Ovary (tissue), 3 donors: ENCODE measurements around the gene NYAP1.

Experiments
- CTCF ChIP-seq, 3 donors: fragments of 450-650 bp in 2 of 3; fragments of 200-600 bp in 1 of 3; IDR thresholded peaks; one replicate each; pipeline versions ENCODE4 v1.5.1 to v1.8.0; 2016 to 2022; ENCODE audit warnings: antibody characterized with exemption in 3 of 3, mild to moderate bottlenecking in 1 of 3
- EP300 ChIP-seq: sonication (generic); formaldehyde crosslinking; IDR thresholded peaks from one replicate; pipeline ENCODE4 v1.6.1; 2017; ENCODE audit warnings: antibody characterized with exemption
- POLR2A ChIP-seq: fragments of 450-650 bp; IDR thresholded peaks from one replicate; pipeline ENCODE4 v1.6.1; 2017; ENCODE audit warnings: antibody characterized with exemption, mild to moderate bottlenecking, moderate library complexity
- donor health status: DM: no; HTN: no; CAD: no.

- no peak for TF ChIP-seq CTCF (IDR thresholded peaks at IDR 0.05)
- TF ChIP-seq POLR2A = no peak
- no peak for TF ChIP-seq EP300
These were observed 6.5 kb upstream of the NYAP1 start for GRCh38 chr7:100476903-100477870.
